Thyroid gland (tissue), 4 donors: ENCODE results near the gene GHRHR. TPM values are rescaled to one million over a fixed set of nuclear protein-coding genes. Genes with fewer than 3 reads are reported as not detected.

Experiments used
- DNase-seq, 2 donors: peaks; one replicate each; pipeline ENCODE4 v3.0.0-alpha.2; 2019
- H3K27ac ChIP-seq, 3 donors: fragments of 200-600 bp; sonication (generic); 1 replicate in 2 of 3; 2 replicates in 1 of 3; pipeline ENCODE4 v1.5.1; 2016 to 2019; ENCODE audit warnings: mild to moderate bottlenecking in 1 of 3, moderate library complexity in 1 of 3
- H3K27me3 ChIP-seq: fragments of 200-600 bp; sonication (generic); one replicate; pipeline ENCODE4 v1.5.1; 2019
- H3K36me3 ChIP-seq, 2 donors: fragments of 200-600 bp; sonication (generic); one replicate each; pipeline ENCODE4 v1.5.1; 2016 to 2019
- H3K4me1 ChIP-seq, 2 donors: fragments of 200-600 bp; sonication (generic); one replicate each; pipeline ENCODE4 v1.5.1; 2017 to 2019
- H3K4me3 ChIP-seq, 3 donors: fragments of 200-600 bp; sonication (generic); replicated peaks in 1 of 3; 1 replicate in 2 of 3; 2 replicates in 1 of 3; pipeline ENCODE4 v1.5.1; 2016; ENCODE audit warnings: mild to moderate bottlenecking in 1 of 3
- H3K9me3 ChIP-seq: fragments of 200-600 bp; sonication (generic); one replicate; pipeline ENCODE4 v1.5.1; 2017
- POLR2A ChIP-seq, 2 donors: fragments of 450-650 bp; IDR thresholded peaks; one replicate each; pipeline ENCODE4 v1.6.1; 2017; ENCODE audit warnings: antibody characterized with exemption in 2 of 2, mild to moderate bottlenecking in 2 of 2, moderate library complexity in 1 of 2
- WGBS, 2 donors: methylation state at CpG; one replicate each; pipeline ENCODE4 v1.1.5; 2017; 5-methylcytosine and 5-hydroxymethylcytosine counted together
- intact Hi-C: fragments of 100-400 bp; cut with DNase I; formaldehyde crosslinking; loops from one replicate; pipeline ENCODE4 v1.15.1; 2023
- total RNA-seq, 4 donors: library from RNA; depleted of rRNA; stranded (reverse); fragments of >200 nt; gene quantifications; one replicate each; pipeline ENCODE4 v1.2.3, GENCODE V29; 2016
- TF ChIP-seq, protein P1 (sequence below), 6 experiments: fragments of 200-600 bp in 3 of 6; fragments of 450-650 bp in 3 of 6; sonication (generic) in 3 of 6; IDR thresholded peaks; one replicate each; pipeline ENCODE4 v1.5.1; 2016 to 2019; ENCODE audit warnings: antibody characterized with exemption in 6 of 6, mild to moderate bottlenecking in 2 of 6, inconsistent platforms in 1 of 6, moderate library complexity in 1 of 6

GHRHR gene
- under 1 TPM in 1 of 4 donors, not detected in 3; 0.54 TPM for total RNA-seq

DNA sequence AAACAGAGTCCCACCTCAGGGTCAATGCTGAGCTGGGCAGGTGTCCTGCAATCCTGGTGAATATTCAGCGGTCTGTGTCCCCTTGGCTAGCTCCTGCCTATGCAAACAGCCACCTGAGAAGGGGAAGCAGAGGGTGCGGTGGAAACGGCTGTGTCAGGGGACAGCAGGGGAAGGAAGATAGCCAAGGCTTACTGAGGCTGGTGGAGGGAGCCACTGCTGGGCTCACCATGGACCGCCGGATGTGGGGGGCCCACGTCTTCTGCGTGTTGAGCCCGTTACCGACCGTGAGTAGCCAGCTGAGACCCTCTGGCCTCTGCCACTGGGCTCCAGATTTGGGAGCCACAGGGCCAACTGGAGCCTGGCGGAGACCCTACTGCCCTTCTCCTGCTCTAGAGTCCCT, at the start of gene GHRHR:
Gene GHRHR (plus strand): TSS at position 112 of the 400 bp plus-strand sequence. CDS start 116 bp downstream, at position 228.
- Histone ChIP-seq H3K4me3 (no peak within 1 kb of the TSS), H3K36me3 (no peaks in the 10 kb centered on the region), H3K4me1 (no peaks in the 10 kb centered on the region), H3K27me3 (no peaks in the 10 kb centered on the region), H3K9me3 (no peaks in the 10 kb centered on the region), H3K27ac (no peak within 1 kb of the TSS)
- DNase-seq, result no peak
- TF ChIP-seq, protein P1, sequence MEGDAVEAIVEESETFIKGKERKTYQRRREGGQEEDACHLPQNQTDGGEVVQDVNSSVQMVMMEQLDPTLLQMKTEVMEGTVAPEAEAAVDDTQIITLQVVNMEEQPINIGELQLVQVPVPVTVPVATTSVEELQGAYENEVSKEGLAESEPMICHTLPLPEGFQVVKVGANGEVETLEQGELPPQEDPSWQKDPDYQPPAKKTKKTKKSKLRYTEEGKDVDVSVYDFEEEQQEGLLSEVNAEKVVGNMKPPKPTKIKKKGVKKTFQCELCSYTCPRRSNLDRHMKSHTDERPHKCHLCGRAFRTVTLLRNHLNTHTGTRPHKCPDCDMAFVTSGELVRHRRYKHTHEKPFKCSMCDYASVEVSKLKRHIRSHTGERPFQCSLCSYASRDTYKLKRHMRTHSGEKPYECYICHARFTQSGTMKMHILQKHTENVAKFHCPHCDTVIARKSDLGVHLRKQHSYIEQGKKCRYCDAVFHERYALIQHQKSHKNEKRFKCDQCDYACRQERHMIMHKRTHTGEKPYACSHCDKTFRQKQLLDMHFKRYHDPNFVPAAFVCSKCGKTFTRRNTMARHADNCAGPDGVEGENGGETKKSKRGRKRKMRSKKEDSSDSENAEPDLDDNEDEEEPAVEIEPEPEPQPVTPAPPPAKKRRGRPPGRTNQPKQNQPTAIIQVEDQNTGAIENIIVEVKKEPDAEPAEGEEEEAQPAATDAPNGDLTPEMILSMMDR (IDR thresholded peaks at IDR 0.05), result no peak
- TF ChIP-seq POLR2A (IDR thresholded peaks at IDR 0.05), result no peak
- intact Hi-C loops, result no loop called here
- 82 to 85% methylated on average over 8 of the region's 11 CpGs for WGBS, 2 donors

DNA sequence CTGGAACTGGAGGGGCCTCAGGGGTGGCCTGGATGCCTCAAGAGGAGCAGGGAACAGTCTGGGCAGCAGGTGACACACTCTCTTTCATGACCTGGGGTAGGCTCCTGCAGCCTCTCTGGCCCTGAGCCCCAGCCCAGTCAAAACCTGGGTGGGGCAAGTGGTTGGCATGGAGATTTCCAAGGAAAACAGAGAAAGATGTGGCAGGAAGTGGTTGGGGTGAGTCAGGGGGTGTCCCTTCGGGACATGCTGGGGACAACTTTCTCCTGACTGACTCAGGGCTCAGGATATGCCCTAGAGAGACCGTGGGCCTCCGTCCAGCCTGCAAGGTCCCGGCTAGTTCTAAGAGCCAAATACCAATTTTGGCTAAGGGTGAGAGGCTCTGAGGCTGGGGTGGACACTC, 49.2 kb upstream of the GHRHR start:
- no peaks in the 10 kb centered on the region for H3K27me3 ChIP-seq
- intact Hi-C loops, result no loop called here
- no peaks in the 10 kb centered on the region for H3K36me3 ChIP-seq
- no peak for DNase-seq
- H3K9me3 ChIP-seq, result no peaks in the 10 kb centered on the region
- H3K27ac ChIP-seq, result peak overlapping the region in 1 of 3 donors; percentile 30
- peaks cover 0 to 26% of the 10 kb centered on the region in 2 donors for H3K4me1 ChIP-seq
- TF ChIP-seq POLR2A (IDR thresholded peaks at IDR 0.05), result no peak
- TF ChIP-seq, protein P1 (IDR thresholded peaks at IDR 0.05), result no peak
- 70 to 78% methylated on average over 4 of the region's 4 CpGs for WGBS, 2 donors
- H3K4me3 ChIP-seq, result peak overlapping the region in 1 of 3 donors; percentile 19

DNA sequence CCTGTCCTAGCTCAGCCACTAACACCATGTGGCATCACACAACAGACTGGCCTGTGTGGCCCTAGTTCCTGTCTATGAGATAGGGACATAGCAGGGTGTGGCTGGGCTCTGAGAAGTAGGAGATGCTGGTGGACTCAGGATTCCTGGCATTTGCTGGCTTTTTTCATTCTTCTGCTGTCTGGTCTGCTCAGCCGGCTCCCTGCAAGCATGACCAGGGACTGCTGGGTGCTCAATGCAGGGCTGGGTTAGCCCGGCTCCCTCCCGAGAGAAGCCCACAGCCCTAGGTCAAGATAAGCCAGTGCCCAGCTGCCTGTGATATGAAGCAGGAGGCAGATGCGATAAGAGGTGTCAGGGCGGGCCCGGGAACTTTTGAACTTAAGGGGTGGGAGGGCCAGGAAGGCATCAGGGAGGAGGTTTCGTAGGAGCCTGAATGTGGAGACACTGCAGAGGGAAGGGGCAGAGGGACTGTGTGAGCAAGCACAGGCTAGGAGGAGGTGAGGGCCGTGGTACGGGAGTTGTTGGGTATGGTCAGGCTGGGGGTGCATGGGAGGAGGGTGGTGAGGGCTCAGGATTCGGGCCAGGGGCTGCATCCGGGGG, 48.6 kb upstream of the GHRHR start:
- no peak for TF ChIP-seq POLR2A (IDR thresholded peaks at IDR 0.05)
- TF ChIP-seq, protein P1 (IDR thresholded peaks at IDR 0.05), result no peak
- Histone ChIP-seq H3K4me3 (peak overlapping the region in 1 of 3 donors; percentile 19), H3K9me3 (no peaks in the 10 kb centered on the region), H3K36me3 (no peaks in the 10 kb centered on the region), H3K27me3 (no peaks in the 10 kb centered on the region), H3K4me1 (peaks cover 0 to 23% of the 10 kb centered on the region in 2 donors), H3K27ac (peak overlapping the region in 1 of 3 donors; percentile 30)
- 81 to 91% methylated on average over 11 of the region's 11 CpGs for WGBS, 2 donors
- no peak for DNase-seq
- intact Hi-C loops, result no loop called here

DNA sequence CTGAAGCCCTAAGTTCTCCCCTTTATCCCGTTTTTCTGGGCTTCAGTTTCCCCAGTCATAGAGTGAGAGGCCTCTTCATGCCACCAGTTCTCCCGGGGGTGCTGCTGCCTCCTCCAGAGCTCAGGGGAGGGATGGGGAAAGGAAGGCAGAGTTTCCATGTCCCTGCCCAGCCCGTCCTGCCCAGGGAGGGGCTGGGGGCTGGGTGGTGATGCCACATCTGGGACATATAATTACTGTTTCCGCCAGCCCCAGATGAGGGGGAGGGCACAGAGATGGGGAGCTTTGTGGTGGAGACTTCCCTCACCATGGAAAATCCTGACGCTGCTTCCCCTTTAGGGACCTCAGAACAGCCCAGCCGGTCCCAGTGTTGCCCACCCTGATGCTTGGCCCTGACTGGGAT, 48.0 kb upstream of the GHRHR start:
- intact Hi-C loops, result no loop called here
- Histone ChIP-seq H3K9me3 (no peaks in the 10 kb centered on the region), H3K27me3 (no peaks in the 10 kb centered on the region), H3K4me3 (peak overlapping the region in 1 of 3 donors; percentile 19), H3K27ac (no peak overlapping the region), H3K4me1 (peaks cover 0 to 16% of the 10 kb centered on the region in 2 donors), H3K36me3 (no peaks in the 10 kb centered on the region)
- DNase-seq, result no peak
- WGBS, 2 donors, result 70 to 71% methylated on average over 6 of the region's 6 CpGs
- TF ChIP-seq POLR2A (IDR thresholded peaks at IDR 0.05), result no peak
- TF ChIP-seq, protein P1 (IDR thresholded peaks at IDR 0.05), result no peak

DNA sequence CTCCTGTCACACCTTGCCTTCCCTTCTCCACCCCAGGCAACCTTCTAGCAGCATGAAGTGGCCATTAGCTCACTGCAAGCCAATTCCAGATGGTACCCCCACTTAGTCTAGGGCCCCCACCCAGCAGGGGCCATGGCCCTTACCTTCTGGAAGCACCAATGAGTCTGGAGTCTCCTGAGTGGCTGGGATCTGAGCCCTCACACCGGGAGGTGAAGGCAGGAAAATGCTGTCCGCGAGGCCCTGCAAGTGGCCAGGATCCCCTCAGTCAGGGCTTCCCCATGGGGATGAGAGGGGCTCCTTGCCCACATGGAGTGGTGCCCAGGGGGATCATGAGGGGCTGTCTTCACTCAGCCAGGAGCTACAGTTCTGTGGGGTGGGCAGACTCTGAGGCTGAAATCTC, 47.5 kb upstream of the GHRHR start:
- TF ChIP-seq POLR2A (IDR thresholded peaks at IDR 0.05), result no peak
- Histone ChIP-seq H3K4me3 (no peak overlapping the region), H3K27me3 (no peaks in the 10 kb centered on the region), H3K9me3 (no peaks in the 10 kb centered on the region), H3K4me1 (peaks cover 0 to 14% of the 10 kb centered on the region in 2 donors), H3K27ac (no peak overlapping the region), H3K36me3 (no peaks in the 10 kb centered on the region)
- 67 to 79% methylated on average over 2 to 3 of the region's 3 CpGs for WGBS, 2 donors
- intact Hi-C loops, result no loop called here
- no peak for DNase-seq
